GM21576 (cell line): ENCODE data around the gene CHURC1.

Experiments used
- ATAC-seq: cut with Tn5 transposase; IDR thresholded peaks from one replicate; pipeline ENCODE4 v1.9.1; 2021; ENCODE audit warnings: mild to moderate bottlenecking, moderate library complexity; ENCODE audit not compliant: unreplicated experiment

The CHURC1 gene

DNA sequence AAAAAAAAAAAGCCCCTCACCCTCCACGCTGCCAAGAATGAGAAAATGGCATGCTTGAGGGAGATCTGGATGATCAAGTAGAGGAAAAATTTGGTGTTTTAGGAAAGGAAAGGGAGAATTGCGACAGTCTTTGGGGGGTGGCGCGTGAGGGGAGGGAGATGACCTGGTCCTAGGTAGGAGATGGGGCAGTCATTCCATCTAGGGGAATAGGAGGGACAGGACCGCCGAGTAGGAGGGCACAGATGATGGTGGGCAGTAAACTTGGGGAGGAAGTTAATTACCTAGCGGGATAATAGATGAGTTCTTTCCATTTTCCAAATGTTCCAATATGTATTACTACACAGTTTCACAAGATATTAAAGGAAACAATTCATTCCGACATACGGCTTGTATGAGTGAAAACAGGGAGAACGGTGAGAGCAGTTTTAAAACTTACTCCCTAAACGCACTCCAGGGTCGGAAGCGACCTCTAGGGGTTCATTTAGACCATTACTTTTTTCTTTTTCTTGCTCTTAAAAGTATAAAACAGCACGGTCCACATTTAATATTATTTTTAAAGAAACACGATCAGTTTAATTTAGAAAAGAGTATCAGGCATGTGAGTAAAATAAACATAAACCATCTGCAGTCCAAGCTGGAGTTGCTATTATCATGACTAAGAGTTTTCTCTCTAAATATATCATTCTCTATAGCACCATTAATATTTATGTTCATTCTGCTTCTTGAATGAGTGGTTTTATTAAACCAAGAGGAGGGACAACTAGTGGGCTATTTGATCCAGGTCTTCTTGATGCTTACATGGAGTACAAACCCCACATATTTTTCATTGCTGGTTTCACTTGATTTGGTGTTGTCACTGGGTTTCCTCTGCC is 69.4 kb downstream of the CHURC1 start:
- ATAC-seq = no peak
